Stimulated activated CD8-positive, alpha-beta memory T cell treated with anti-CD3 and anti-CD28 coated beads, Interleukin-4, amount 100 ng/mL, for 24 hours (primary cell): ENCODE measurements around the gene CLIC2.
"Not testable (repeated sequence)": the region's sequence is repeated elsewhere in the genome, so short reads cannot be mapped to it uniquely, and the experiment has no call there.

Experiments used
- DNase-seq: peaks from one replicate; pipeline ENCODE4 v3.0.0-alpha.2; 2020; ENCODE audit warnings: low read depth

CLIC2 gene

GRCh38 chrX:155334486-155335336 lies at the start of gene CLIC2:
Gene CLIC2 (minus strand): TSS chrX:155334614. CDS start chrX:155334427, 187 bp downstream.
- no peak for DNase-seq

GRCh38 chrX:155382529-155382967 lies 48.1 kb upstream of the CLIC2 start:
- not testable (repeated sequence) for DNase-seq

- not testable (repeated sequence) for DNase-seq
Observed at GRCh38 chrX:155381843-155382528, 47.6 kb upstream of the CLIC2 start, which contains the start of gene F8A2. Gene F8A2 (plus strand): TSS chrX:155382095. CDS start chrX:155382115, 20 bp downstream.

GRCh38 chrX:155379802-155380201 lies 45.4 kb upstream of the CLIC2 start:
- DNase-seq, result not testable (repeated sequence)

- not testable (repeated sequence) for DNase-seq
Observed at GRCh38 chrX:155373777-155374458, 39.5 kb upstream of the CLIC2 start.

- DNase-seq, result not testable (repeated sequence)
Observed at GRCh38 chrX:155363712-155364111, 29.3 kb upstream of the CLIC2 start.

- not testable (repeated sequence) for DNase-seq
Observed at GRCh38 chrX:155349448-155349847, 15.0 kb upstream of the CLIC2 start.

GRCh38 chrX:155345689-155346088 lies 11.3 kb upstream of the CLIC2 start:
- not testable (repeated sequence) for DNase-seq

- DNase-seq, result not testable (repeated sequence)
Observed at GRCh38 chrX:155335337-155335712, 911 bp upstream of the CLIC2 start.

- DNase-seq, result no peak
Observed at GRCh38 chrX:155333544-155334100, 792 bp downstream of the CLIC2 start.

GRCh38 chrX:155330992-155331391 lies 3.4 kb downstream of the CLIC2 start:
- no peak for DNase-seq

- no peak for DNase-seq
Observed at GRCh38 chrX:155329293-155329692, 5.1 kb downstream of the CLIC2 start.

GRCh38 chrX:155326610-155327009 lies 7.8 kb downstream of the CLIC2 start:
- no peak for DNase-seq

GRCh38 chrX:155314260-155314659 lies 20.2 kb downstream of the CLIC2 start:
- no peak for DNase-seq

- DNase-seq, result no peak
Observed at GRCh38 chrX:155313766-155314165, 20.6 kb downstream of the CLIC2 start.

- DNase-seq, result no peak
Observed at GRCh38 chrX:155293771-155294170, 40.6 kb downstream of the CLIC2 start.

- DNase-seq, result no peak
Observed at GRCh38 chrX:155279873-155280272, 54.5 kb downstream of the CLIC2 start.

GRCh38 chrX:155270969-155271368 lies 63.4 kb downstream of the CLIC2 start:
- DNase-seq, result no peak

- not testable (repeated sequence) for DNase-seq
Observed at GRCh38 chrX:155267995-155268394, 66.4 kb downstream of the CLIC2 start.

GRCh38 chrX:155266439-155266838 lies 68.0 kb downstream of the CLIC2 start:
- DNase-seq, result no peak

GRCh38 chrX:155263854-155264628 lies 70.4 kb downstream of the CLIC2 start, which contains the start of gene RAB39B:
Gene RAB39B (minus strand): TSS chrX:155264491. CDS start chrX:155264288, 203 bp downstream.
- DNase-seq, result peak; percentile 50
